ENCODE results near the gene BRIP1.
"Not testable (repeated sequence)": the region's sequence is repeated elsewhere in the genome, so short reads cannot be mapped to it uniquely, and the experiment has no call there.

The BRIP1 gene

DNA sequence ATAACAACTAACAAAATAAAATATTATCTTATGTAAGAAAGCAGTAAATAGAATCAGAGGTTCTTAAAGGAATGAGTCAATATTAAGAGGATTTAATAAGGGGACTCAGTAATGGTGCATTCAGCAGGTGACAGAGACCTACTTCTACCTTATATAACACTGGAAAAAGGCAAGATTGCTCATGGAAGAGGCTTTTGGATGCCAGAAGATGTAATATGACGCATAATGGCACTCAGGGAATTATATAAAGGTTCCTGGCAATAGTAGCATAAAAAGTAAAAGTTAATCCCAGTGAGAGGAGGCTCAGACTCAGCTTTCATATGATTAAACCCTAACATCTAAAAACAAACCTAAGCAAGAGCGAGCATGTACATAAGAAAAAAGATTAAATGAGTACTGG is 136.4 kb downstream of the BRIP1 start:
- no peak overlapping the region for H3K4me3 ChIP-seq (ENCODE audit: low read depth, low read length)
- DNase-seq (ENCODE audit: low read depth) = no peak
- TF ChIP-seq, protein P1, sequence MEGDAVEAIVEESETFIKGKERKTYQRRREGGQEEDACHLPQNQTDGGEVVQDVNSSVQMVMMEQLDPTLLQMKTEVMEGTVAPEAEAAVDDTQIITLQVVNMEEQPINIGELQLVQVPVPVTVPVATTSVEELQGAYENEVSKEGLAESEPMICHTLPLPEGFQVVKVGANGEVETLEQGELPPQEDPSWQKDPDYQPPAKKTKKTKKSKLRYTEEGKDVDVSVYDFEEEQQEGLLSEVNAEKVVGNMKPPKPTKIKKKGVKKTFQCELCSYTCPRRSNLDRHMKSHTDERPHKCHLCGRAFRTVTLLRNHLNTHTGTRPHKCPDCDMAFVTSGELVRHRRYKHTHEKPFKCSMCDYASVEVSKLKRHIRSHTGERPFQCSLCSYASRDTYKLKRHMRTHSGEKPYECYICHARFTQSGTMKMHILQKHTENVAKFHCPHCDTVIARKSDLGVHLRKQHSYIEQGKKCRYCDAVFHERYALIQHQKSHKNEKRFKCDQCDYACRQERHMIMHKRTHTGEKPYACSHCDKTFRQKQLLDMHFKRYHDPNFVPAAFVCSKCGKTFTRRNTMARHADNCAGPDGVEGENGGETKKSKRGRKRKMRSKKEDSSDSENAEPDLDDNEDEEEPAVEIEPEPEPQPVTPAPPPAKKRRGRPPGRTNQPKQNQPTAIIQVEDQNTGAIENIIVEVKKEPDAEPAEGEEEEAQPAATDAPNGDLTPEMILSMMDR (conservative IDR thresholded peaks at IDR 0.05; ENCODE audit: low read depth, low read length) = no peak

DNA sequence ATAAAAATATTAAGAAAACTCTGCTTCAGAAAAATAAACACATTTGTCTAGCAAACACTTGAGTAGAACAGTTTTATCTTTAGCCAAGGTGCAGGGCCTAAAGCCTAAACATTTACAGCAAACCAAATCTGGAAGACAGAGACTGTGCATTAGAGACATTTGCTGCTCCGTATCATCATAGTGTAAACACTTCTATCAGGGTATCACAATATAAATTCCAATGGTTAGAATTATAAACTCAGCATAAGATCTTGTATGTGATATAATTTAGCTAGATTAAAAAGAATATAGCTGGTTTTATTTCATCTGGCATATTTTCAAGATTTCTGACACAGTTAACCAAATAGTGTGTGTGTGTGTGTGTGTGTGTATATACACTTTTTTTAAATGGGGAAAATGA is 138.6 kb downstream of the BRIP1 start:
- TF ChIP-seq, protein P1 (conservative IDR thresholded peaks at IDR 0.05; ENCODE audit: low read depth, low read length) = no peak
- no peak overlapping the region for H3K4me3 ChIP-seq (ENCODE audit: low read depth, low read length)
- DNase-seq (ENCODE audit: low read depth) = no peak

DNA sequence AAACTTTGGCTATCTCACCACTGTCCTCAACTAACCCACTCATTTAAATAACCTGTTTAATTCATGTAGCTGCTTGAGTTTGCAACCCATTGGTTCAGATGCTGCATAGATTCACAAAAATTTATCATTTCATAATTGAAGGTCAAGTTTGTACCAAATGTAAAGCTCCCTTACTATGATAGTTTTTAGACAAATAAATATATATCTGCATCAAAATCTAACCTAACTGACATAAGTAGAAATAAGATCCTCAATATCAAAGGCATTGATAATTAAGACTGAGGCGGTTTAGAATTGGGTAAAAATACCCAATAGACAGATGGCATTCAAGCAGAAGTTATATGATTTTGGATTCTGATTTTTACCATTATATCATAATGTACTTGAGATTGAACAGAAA is 139.4 kb downstream of the BRIP1 start:
- DNase-seq (ENCODE audit: low read depth) = no peak
- H3K4me3 ChIP-seq (ENCODE audit: low read depth, low read length) = no peak overlapping the region
- TF ChIP-seq, protein P1 (conservative IDR thresholded peaks at IDR 0.05; ENCODE audit: low read depth, low read length) = no peak

DNA sequence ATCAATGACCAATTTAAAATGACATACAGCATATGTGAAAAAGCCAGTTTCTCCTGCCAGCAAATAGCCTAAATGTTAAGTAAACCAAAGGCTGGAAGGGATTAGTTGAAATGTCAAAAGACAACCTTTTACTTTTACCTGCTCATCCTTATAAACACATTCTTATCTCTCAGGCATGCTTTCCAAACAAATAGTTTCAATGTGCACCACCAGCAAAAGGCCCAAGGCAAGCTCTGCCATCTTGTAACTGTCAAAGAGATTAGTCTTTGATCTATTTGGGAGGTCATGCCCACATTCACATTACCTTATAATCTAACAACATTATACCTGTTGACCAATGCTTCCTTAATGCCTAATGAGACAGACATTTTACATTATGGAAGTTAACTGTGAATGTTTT is 140.1 kb downstream of the BRIP1 start:
- TF ChIP-seq, protein P1 (conservative IDR thresholded peaks at IDR 0.05; ENCODE audit: low read depth, low read length) = no peak
- no peak for DNase-seq (ENCODE audit: low read depth)
- no peak overlapping the region for H3K4me3 ChIP-seq (ENCODE audit: low read depth, low read length)

DNA sequence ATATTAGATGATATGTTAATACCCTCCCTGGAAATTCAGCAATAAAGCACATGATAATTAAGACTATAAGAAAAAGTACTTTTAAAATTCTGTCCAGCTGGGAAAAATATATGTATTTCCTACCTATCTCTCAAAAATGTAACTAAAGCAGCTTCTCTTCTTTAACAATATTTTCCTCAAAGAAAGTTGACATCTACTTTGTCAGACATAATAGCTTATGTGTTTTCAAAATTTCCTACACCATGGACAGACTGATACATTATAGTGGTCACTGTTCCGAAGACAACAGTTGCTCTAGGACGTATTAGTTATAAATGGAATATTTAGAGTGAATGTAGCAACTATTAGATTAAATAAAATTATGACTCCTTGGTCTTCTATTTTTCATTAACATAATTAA is 140.9 kb downstream of the BRIP1 start:
- DNase-seq (ENCODE audit: low read depth) = no peak
- no peak overlapping the region for H3K4me3 ChIP-seq (ENCODE audit: low read depth, low read length)
- TF ChIP-seq, protein P1 (conservative IDR thresholded peaks at IDR 0.05; ENCODE audit: low read depth, low read length) = no peak

DNA sequence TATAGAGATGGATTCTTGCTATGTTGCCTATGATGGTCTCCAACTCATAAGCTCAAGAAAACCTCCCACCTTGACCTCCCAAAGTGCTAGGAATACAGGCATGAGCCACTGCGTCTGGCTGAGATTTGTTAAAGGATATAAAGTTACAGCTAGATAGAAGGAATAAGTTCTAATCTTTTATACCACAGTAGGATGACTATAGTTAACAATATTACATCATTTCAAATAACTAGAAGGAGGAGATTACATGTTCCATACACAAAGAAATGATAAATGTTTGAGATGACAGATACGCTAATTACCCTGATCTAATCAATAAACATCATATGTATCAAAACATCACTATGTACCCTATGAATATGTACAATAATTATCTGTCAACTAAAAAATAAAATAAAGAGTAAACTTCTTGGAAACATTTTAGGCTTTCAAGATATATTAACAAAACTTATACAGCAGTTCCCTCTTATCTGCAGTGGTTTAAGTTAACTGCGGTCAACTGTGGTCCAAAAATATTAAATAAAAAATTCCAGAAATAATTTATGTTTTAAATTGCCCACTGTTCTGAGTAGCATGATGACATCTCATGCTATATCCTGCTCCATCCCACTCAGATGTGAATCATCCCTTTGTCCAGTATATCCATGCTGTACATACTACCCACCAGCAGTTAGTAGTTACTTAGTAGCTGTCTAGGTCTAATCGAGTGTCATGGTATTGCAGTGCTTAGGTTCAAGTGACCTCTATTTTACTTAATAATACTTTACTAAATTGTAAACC is 143.1 kb downstream of the BRIP1 start:
- no peak overlapping the region for H3K4me3 ChIP-seq (ENCODE audit: low read depth, low read length)
- TF ChIP-seq, protein P1 (conservative IDR thresholded peaks at IDR 0.05; ENCODE audit: low read depth, low read length) = no peak
- DNase-seq (ENCODE audit: low read depth) = peak; percentile 5

DNA sequence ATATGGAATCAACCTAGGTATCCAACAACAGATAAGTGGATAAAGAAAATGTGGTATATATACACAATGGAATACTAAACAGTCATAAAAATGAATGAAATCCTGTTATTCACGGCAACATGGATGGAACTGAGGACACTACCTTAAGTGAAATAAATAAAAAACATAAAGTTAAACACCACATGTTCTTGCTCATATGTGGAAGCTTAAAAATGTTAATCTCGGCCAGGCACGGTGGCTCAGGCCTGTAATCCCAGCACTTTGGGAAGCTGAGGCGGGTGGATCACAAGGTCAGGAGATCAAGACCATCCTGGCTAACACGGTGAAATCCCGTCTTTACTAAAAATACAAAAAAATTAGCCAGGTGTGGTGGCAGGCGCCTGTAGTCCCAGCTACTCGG is 144.1 kb downstream of the BRIP1 start:
- not testable (repeated sequence) for H3K4me3 ChIP-seq (ENCODE audit: low read depth, low read length); DNase-seq (ENCODE audit: low read depth)

All from choroid plexus epithelial cell (primary cell).